ENCODE results near the gene MORF4L1. TPM values are rescaled to one million over a fixed set of nuclear protein-coding genes. Genes with fewer than 3 reads are reported as not detected.

Gene MORF4L1
- total RNA-seq, 1 donor: 456 TPM

DNA sequence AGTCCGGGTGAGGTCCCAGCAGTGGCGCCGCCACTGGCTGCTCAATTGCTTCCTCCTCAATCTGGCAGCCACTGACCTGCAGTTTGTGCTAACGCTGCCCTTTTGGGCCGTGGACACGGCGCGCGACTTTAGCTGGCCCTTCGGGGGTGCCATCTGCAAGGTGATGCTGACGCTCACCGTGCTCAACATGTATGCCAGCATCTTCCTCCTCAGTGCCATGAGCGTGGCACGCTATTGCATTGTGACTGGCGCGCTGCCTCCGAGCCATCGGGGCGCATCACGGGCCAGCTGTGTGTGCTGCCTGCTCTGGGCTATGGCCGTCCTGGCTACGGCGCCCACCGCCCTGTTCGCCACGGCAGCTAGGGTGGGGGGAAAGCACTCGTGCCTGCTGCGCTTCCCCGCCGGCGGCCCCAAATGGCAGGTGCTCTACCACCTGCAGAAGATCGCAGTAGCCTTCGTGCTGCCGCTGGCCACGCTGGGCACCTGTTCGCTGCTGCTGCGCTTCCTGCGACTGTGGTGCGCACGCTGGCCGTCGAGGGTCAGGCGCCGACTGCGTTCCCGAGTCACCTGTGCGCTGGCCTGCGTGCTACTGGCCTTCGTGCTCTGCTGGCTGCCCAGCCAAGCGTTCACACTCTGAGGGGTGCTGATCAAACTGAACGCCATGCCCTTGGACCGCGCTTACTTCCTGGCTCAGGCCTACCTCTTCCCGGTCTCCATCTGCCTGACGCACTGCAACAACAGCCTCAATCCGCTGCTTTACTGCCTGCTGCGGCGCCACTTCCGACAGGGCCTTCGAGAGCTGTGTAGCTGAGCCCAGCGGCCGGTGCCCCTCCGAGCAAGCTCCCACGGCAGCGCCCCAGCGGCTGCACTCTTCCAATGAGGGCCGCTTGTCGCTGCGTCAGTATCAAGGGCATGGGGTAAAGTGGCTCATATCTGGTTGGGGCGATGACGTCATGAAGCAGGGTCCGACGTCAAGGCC, 41.2 kb upstream of the MORF4L1 start:
- Histone ChIP-seq H3K9me3 (ENCODE audit: low read depth, low read length) (no peaks in the 10 kb centered on the region), H3K27ac (ENCODE audit: low read depth, low read length) (no peak overlapping the region), H3K36me3 (ENCODE audit: insufficient read depth, low read length) (no peaks in the 10 kb centered on the region), H3K4me1 (ENCODE audit: insufficient read depth, low read length) (no peaks in the 10 kb centered on the region), H3K27me3 (ENCODE audit: insufficient read depth, low read length) (peaks cover 7% of the 10 kb centered on the region), H3K4me2 (ENCODE audit: insufficient read depth, low read length) (no peak overlapping the region), H3K4me3 (ENCODE audit: insufficient read depth, low read length) (no peak overlapping the region), H4K20me1 (ENCODE audit: insufficient read depth, low read length) (no peaks in the 10 kb centered on the region), H3K79me2 (ENCODE audit: insufficient read depth, low read length) (no peaks in the 10 kb centered on the region), H2AFZ (ENCODE audit: low read length) (no peak overlapping the region)
- DNase-seq (ENCODE audit: insufficient read length, low spot score, missing footprints): no peak
- no peak for TF ChIP-seq CTCF (IDR thresholded peaks at IDR 0.05; ENCODE audit: extremely low read depth, low read depth, low read length)

- no peaks in the 10 kb centered on the region for H3K9me3 ChIP-seq (ENCODE audit: low read depth, low read length)
- H2AFZ ChIP-seq (ENCODE audit: low read length): no peak overlapping the region
- H3K79me2 ChIP-seq (ENCODE audit: insufficient read depth, low read length): no peaks in the 10 kb centered on the region
- H3K27me3 ChIP-seq (ENCODE audit: insufficient read depth, low read length): peaks cover 7% of the 10 kb centered on the region
- H4K20me1 ChIP-seq (ENCODE audit: insufficient read depth, low read length): no peaks in the 10 kb centered on the region
- TF ChIP-seq CTCF (IDR thresholded peaks at IDR 0.05; ENCODE audit: extremely low read depth, low read depth, low read length): no peak
- DNase-seq (ENCODE audit: insufficient read length, low spot score, missing footprints): no peak
- H3K4me3 ChIP-seq (ENCODE audit: insufficient read depth, low read length): no peak overlapping the region
- no peak overlapping the region for H3K4me2 ChIP-seq (ENCODE audit: insufficient read depth, low read length)
- no peak overlapping the region for H3K27ac ChIP-seq (ENCODE audit: low read depth, low read length)
- no peaks in the 10 kb centered on the region for H3K36me3 ChIP-seq (ENCODE audit: insufficient read depth, low read length)
- peaks cover 10% of the 10 kb centered on the region for H3K4me1 ChIP-seq (ENCODE audit: insufficient read depth, low read length)
Observed at GRCh38 chr15:78836333-78836732, 36.4 kb upstream of the MORF4L1 start.

DNA sequence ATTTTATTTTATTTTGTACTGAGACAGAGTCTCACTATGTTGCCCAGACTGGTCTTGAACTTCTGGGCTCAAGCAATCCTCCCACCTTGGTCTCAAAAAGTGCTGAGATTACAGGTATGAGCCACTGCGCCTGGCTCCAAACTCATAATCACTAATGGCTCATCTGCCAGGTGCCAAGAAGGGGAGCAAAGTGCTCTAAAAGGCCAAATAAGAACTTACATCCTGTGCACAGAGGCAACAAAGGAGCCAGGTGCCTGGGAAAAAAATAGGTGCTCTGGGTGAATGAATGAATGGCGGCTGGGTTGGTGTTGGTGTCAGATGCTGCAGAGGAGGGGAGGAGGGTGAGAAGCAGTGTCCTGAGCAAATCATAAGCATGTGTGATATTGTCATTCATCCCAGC, 35.6 kb upstream of the MORF4L1 start:
- Histone ChIP-seq H3K36me3 (ENCODE audit: insufficient read depth, low read length) (no peaks in the 10 kb centered on the region), H3K9me3 (ENCODE audit: low read depth, low read length) (no peaks in the 10 kb centered on the region), H3K4me1 (ENCODE audit: insufficient read depth, low read length) (peaks cover 12% of the 10 kb centered on the region), H3K27me3 (ENCODE audit: insufficient read depth, low read length) (peaks cover 7% of the 10 kb centered on the region), H3K79me2 (ENCODE audit: insufficient read depth, low read length) (no peaks in the 10 kb centered on the region), H2AFZ (ENCODE audit: low read length) (no peak overlapping the region), H4K20me1 (ENCODE audit: insufficient read depth, low read length) (no peaks in the 10 kb centered on the region), H3K4me3 (ENCODE audit: insufficient read depth, low read length) (no peak overlapping the region), H3K27ac (ENCODE audit: low read depth, low read length) (no peak overlapping the region), H3K4me2 (ENCODE audit: insufficient read depth, low read length) (no peak overlapping the region)
- TF ChIP-seq CTCF (IDR thresholded peaks at IDR 0.05; ENCODE audit: extremely low read depth, low read depth, low read length): no peak
- DNase-seq (ENCODE audit: insufficient read length, low spot score, missing footprints): no peak

DNA sequence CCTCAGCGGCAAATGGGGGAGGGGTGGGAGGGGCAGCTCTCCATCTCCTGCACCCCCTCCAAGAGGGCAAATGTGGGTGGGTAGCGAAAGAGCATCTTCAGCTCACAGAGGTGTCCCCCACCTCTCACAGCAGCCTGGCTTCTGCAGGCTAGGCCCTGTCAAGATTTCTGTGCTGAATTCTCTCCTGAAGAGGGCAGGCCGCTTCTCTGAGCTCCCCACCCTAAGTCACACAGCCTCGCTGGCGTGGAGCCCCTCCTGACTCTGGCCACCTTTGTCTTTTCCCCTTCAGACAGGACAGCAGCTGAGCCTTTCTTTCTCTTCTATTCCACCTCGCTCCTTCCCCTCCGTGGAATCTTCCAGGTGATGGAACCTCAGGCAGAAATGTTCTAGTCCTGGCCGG, 35.1 kb upstream of the MORF4L1 start:
- Histone ChIP-seq H4K20me1 (ENCODE audit: insufficient read depth, low read length) (no peaks in the 10 kb centered on the region), H3K27me3 (ENCODE audit: insufficient read depth, low read length) (peaks cover 7% of the 10 kb centered on the region), H3K4me3 (ENCODE audit: insufficient read depth, low read length) (no peak overlapping the region), H3K4me1 (ENCODE audit: insufficient read depth, low read length) (peaks cover 12% of the 10 kb centered on the region), H2AFZ (ENCODE audit: low read length) (no peak overlapping the region), H3K36me3 (ENCODE audit: insufficient read depth, low read length) (no peaks in the 10 kb centered on the region), H3K27ac (ENCODE audit: low read depth, low read length) (no peak overlapping the region), H3K9me3 (ENCODE audit: low read depth, low read length) (no peaks in the 10 kb centered on the region), H3K4me2 (ENCODE audit: insufficient read depth, low read length) (no peak overlapping the region), H3K79me2 (ENCODE audit: insufficient read depth, low read length) (no peaks in the 10 kb centered on the region)
- no peak for DNase-seq (ENCODE audit: insufficient read length, low spot score, missing footprints)
- no peak for TF ChIP-seq CTCF (IDR thresholded peaks at IDR 0.05; ENCODE audit: extremely low read depth, low read depth, low read length)
